Keratinocyte (primary cell): ENCODE results near the gene FBXO44. TPM values are rescaled to one million over a fixed set of nuclear protein-coding genes. Genes with fewer than 3 reads are reported as not detected.
A peak's percentile ranks its signal among the peaks of the same experiment; 100 is the strongest.

ENCODE experiments used
- DNase-seq: peaks from one replicate; pipeline ENCODE4 v3.0.0-alpha.2; 2011; ENCODE audit warnings: low read depth, missing footprints, low spot score
- FAIRE-seq: peaks from 2 replicates; lab custom pipeline; 2011; peaks lifted over from hg19 to GRCh38; lab: Jason Lieb, UNC
- H2AFZ ChIP-seq: 2 replicates; pipeline ENCODE4 v1.6.0; 2012; ENCODE audit warnings: low read length, control low read depth, inconsistent platforms; ENCODE audit not compliant: control insufficient read depth
- H3K27ac ChIP-seq: 2 replicates; pipeline ENCODE4 v1.5.1; 2011; ENCODE audit warnings: low read length; ENCODE audit not compliant: control insufficient read depth, insufficient read depth
- H3K27me3 ChIP-seq: 3 replicates; pipeline ENCODE4 v1.6.0; 2011; ENCODE audit warnings: low read length; ENCODE audit not compliant: control insufficient read depth, insufficient read depth; ENCODE audit errors: extremely low read depth
- H3K36me3 ChIP-seq, 2 experiments: 2 replicates in 1 of 2; 3 replicates in 1 of 2; pipeline ENCODE4 v1.5.1; 2011; ENCODE audit warnings: low read length in 2 of 2, mild to moderate bottlenecking in 1 of 2; ENCODE audit not compliant: control insufficient read depth in 2 of 2, insufficient read depth in 2 of 2; ENCODE audit errors: extremely low read depth in 1 of 2
- H3K4me1 ChIP-seq: 3 replicates; pipeline ENCODE4 v1.5.1; 2011; ENCODE audit warnings: low read length; ENCODE audit not compliant: control insufficient read depth, insufficient read depth; ENCODE audit errors: extremely low read depth
- H3K4me2 ChIP-seq: 3 replicates; pipeline ENCODE4 v1.6.0; 2011; ENCODE audit warnings: low read depth, low read length; ENCODE audit not compliant: control insufficient read depth, insufficient read depth; ENCODE audit errors: extremely low read depth
- H3K4me3 ChIP-seq, 3 experiments: fragments of 200-600 bp in 1 of 3; sonication (generic) in 1 of 3; 2 replicates in 2 of 3; 3 replicates in 1 of 3; pipeline ENCODE4 v1.5.1; 2011 to 2016; ENCODE audit warnings: low read length in 3 of 3, mild to moderate bottlenecking in 3 of 3, control low read depth in 2 of 3, inconsistent platforms in 1 of 3, low read depth in 1 of 3, mixed read lengths in 1 of 3, mixed run types in 1 of 3, moderate library complexity in 1 of 3; ENCODE audit not compliant: control insufficient read depth in 2 of 3, insufficient read depth in 2 of 3; ENCODE audit errors: extremely low read depth in 1 of 3
- H3K79me2 ChIP-seq: 2 replicates; pipeline ENCODE4 v1.6.0; 2012; ENCODE audit warnings: low read length; ENCODE audit not compliant: control insufficient read depth, insufficient read depth
- H3K9ac ChIP-seq: 3 replicates; pipeline ENCODE4 v1.6.0; 2011; ENCODE audit warnings: low read length; ENCODE audit not compliant: control insufficient read depth, insufficient read depth; ENCODE audit errors: extremely low read depth
- H3K9me1 ChIP-seq: 3 replicates; pipeline ENCODE4 v1.6.0; 2011; ENCODE audit warnings: low read length; ENCODE audit not compliant: control insufficient read depth, insufficient read depth; ENCODE audit errors: extremely low read depth
- H3K9me3 ChIP-seq: 2 replicates; pipeline ENCODE4 v1.5.1; 2012; ENCODE audit warnings: low read depth, low read length; ENCODE audit not compliant: control insufficient read depth
- H4K20me1 ChIP-seq: 3 replicates; pipeline ENCODE4 v1.6.0; 2011; ENCODE audit warnings: low read length; ENCODE audit not compliant: control insufficient read depth, insufficient read depth; ENCODE audit errors: extremely low read depth
- EZH2 ChIP-seq: IDR thresholded peaks from one replicate; pipeline ENCODE4 v1.6.1; 2012; ENCODE audit warnings: inconsistent platforms, mild to moderate bottlenecking, low read length, moderate library complexity
- dilution Hi-C: fragments of 300-500 bp; cut with MboI; formaldehyde crosslinking; loops from one replicate; pipeline ENCODE4 v1.7.0; 2020; ENCODE audit warnings: low sequenced_read_pairs; ENCODE audit not compliant: extremely low pct_ligation_motif_present
- polyA plus RNA-seq, 5 experiments: library from polyadenylated mRNA; depleted of rRNA in 3 of 5; stranded (reverse) in 3 of 5; stranded (forward) in 1 of 5; unstranded in 1 of 5; fragments of >200 nt; gene quantifications; 1 replicate in 1 of 5; 2 replicates in 3 of 5; 3 replicates in 1 of 5; pipeline versions ENCODE4 v1.2.1 to v1.2.3, GENCODE V29; 2011 to 2012; ENCODE audit warnings: missing spikeins in 2 of 5, low read depth in 1 of 5, low replicate concordance in 1 of 5
- TF ChIP-seq, protein P1 (sequence below), 3 experiments: IDR thresholded peaks in 1 of 3; conservative IDR thresholded peaks in 1 of 3; optimal IDR thresholded peaks in 1 of 3; 2 replicates in 2 of 3; 3 replicates in 1 of 3; pipeline versions ENCODE3 to v1.5.1; 2011; ENCODE audit warnings: low read length in 3 of 3, mild to moderate bottlenecking in 3 of 3, moderate library complexity in 2 of 3, control low read depth in 1 of 3, inconsistent platforms in 1 of 3; ENCODE audit not compliant: insufficient read depth in 2 of 3; ENCODE audit errors: extremely low read depth in 1 of 3

Gene FBXO44
- polyA plus RNA-seq, 1 donor (not counting 4 experiments of a cell fraction or from before 2014, with no cell fraction given) = 23.1 TPM

GRCh38 chr1:11653861-11654136 is 878 bp upstream of the FBXO44 start:
- no peaks in the 10 kb centered on the region for H3K9me1 ChIP-seq
- H3K9ac ChIP-seq = peak overlapping the region; percentile 71
- no peaks in the 10 kb centered on the region for H4K20me1 ChIP-seq
- H3K79me2 ChIP-seq = peaks cover 7% of the 10 kb centered on the region
- H2AFZ ChIP-seq = peak overlapping the region; percentile 54
- peaks cover 3 to 13% of the 10 kb centered on the region in 2 experiments for H3K36me3 ChIP-seq
- H3K9me3 ChIP-seq = no peaks in the 10 kb centered on the region
- H3K27ac ChIP-seq = peak overlapping the region; percentile 26
- peak overlapping the region; percentile 87 for H3K4me2 ChIP-seq
- TF ChIP-seq, protein P1, sequence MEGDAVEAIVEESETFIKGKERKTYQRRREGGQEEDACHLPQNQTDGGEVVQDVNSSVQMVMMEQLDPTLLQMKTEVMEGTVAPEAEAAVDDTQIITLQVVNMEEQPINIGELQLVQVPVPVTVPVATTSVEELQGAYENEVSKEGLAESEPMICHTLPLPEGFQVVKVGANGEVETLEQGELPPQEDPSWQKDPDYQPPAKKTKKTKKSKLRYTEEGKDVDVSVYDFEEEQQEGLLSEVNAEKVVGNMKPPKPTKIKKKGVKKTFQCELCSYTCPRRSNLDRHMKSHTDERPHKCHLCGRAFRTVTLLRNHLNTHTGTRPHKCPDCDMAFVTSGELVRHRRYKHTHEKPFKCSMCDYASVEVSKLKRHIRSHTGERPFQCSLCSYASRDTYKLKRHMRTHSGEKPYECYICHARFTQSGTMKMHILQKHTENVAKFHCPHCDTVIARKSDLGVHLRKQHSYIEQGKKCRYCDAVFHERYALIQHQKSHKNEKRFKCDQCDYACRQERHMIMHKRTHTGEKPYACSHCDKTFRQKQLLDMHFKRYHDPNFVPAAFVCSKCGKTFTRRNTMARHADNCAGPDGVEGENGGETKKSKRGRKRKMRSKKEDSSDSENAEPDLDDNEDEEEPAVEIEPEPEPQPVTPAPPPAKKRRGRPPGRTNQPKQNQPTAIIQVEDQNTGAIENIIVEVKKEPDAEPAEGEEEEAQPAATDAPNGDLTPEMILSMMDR (optimal IDR thresholded peaks at IDR 0.05 in 1 of 3, IDR thresholded peaks at IDR 0.05 in 1 of 3, conservative IDR thresholded peaks at IDR 0.05 in 1 of 3; ENCODE audit: extremely low read depth in 1 of 3, insufficient read depth in 2 of 3, low read length in 3 of 3) = no peak
- no peak for TF ChIP-seq EZH2
- peaks cover 21% of the 10 kb centered on the region for H3K4me1 ChIP-seq
- no peaks in the 10 kb centered on the region for H3K27me3 ChIP-seq
- no peak for FAIRE-seq
- dilution Hi-C loops = no loop called here
- no peak for DNase-seq
- H3K4me3 ChIP-seq = peak overlapping the region; percentile 71 to 75 (median 72)

- H3K4me3 ChIP-seq = peak overlapping the region; percentile 64 to 73 (median 72)
- H3K27me3 ChIP-seq = no peaks in the 10 kb centered on the region
- peaks cover 21% of the 10 kb centered on the region for H3K4me1 ChIP-seq
- H3K27ac ChIP-seq = no peak overlapping the region
- peak overlapping the region; percentile 50 for H3K9ac ChIP-seq
- H3K9me3 ChIP-seq = no peaks in the 10 kb centered on the region
- no peak for TF ChIP-seq EZH2
- TF ChIP-seq, protein P1 (optimal IDR thresholded peaks at IDR 0.05 in 1 of 3, IDR thresholded peaks at IDR 0.05 in 1 of 3, conservative IDR thresholded peaks at IDR 0.05 in 1 of 3; ENCODE audit: extremely low read depth in 1 of 3, insufficient read depth in 2 of 3, low read length in 3 of 3) = no peak
- H3K9me1 ChIP-seq = no peaks in the 10 kb centered on the region
- H2AFZ ChIP-seq = peak overlapping the region; percentile 43
- FAIRE-seq = no peak
- DNase-seq = no peak
- H3K36me3 ChIP-seq = peaks cover 3 to 12% of the 10 kb centered on the region in 2 experiments
- dilution Hi-C loops = no loop called here
- no peaks in the 10 kb centered on the region for H4K20me1 ChIP-seq
- H3K79me2 ChIP-seq = peaks cover 7% of the 10 kb centered on the region
- peak overlapping the region; percentile 86 for H3K4me2 ChIP-seq
Measured at GRCh38 chr1:11654939-11655808, 497 bp downstream of the FBXO44 start.
